Lower lobe of right lung (tissue), 2 donors: ENCODE measurements around the gene ATP6AP1. TPM values are rescaled to one million over a fixed set of nuclear protein-coding genes. Genes with fewer than 3 reads are reported as not detected.

Experiments
- ATAC-seq, 2 donors: fragments of 200-7000 bp; cut with Tn5 transposase; one replicate each; pipeline ENCODE4 v1.9.1; 2020 to 2022; ENCODE audit warnings: mild to moderate bottlenecking in 2 of 2, moderate library complexity in 2 of 2
- DNase-seq: peaks from one replicate; pipeline ENCODE4 v3.0.0-alpha.2; 2020
- H3K27ac ChIP-seq: fragments of 200-600 bp; one replicate; pipeline ENCODE4 v1.8.0; 2022
- H3K27me3 ChIP-seq: fragments of 200-600 bp; one replicate; pipeline ENCODE4 v1.8.0; 2022; ENCODE audit warnings: low read depth
- H3K36me3 ChIP-seq: fragments of 200-600 bp; one replicate; pipeline ENCODE4 v1.8.0; 2022; ENCODE audit warnings: mild to moderate bottlenecking
- H3K4me1 ChIP-seq: fragments of 200-600 bp; one replicate; pipeline ENCODE4 v1.8.0; 2022
- H3K4me3 ChIP-seq: fragments of 200-600 bp; one replicate; pipeline ENCODE4 v1.8.0; 2022; ENCODE audit warnings: mild to moderate bottlenecking
- H3K9me3 ChIP-seq: fragments of 200-600 bp; one replicate; pipeline ENCODE4 v1.8.0; 2022
- intact Hi-C: fragments of 100-400 bp; cut with DNase I; formaldehyde crosslinking; loops from one replicate; pipeline ENCODE4 v1.11.0; 2022
- total RNA-seq: library from RNA; stranded (reverse); fragmentation: NEBNext Ultra II Directional; extraction: Animal tissue kit (Norgen Biotek cat#: 25700); gene quantifications from one replicate; pipeline ENCODE4 v1.2.1, GENCODE V29; 2021
- TF ChIP-seq, protein P1 (sequence below): fragments of 200-600 bp; IDR thresholded peaks from one replicate; pipeline ENCODE4 v1.8.0; 2022; ENCODE audit warnings: antibody characterized with exemption, mild to moderate bottlenecking
- donor health status: DM: no; HTN: yes; CAD: no; lungs with severe emphysema.

The ATP6AP1 gene
- total RNA-seq, 1 donor from 2014 or later, result 235 TPM

DNA sequence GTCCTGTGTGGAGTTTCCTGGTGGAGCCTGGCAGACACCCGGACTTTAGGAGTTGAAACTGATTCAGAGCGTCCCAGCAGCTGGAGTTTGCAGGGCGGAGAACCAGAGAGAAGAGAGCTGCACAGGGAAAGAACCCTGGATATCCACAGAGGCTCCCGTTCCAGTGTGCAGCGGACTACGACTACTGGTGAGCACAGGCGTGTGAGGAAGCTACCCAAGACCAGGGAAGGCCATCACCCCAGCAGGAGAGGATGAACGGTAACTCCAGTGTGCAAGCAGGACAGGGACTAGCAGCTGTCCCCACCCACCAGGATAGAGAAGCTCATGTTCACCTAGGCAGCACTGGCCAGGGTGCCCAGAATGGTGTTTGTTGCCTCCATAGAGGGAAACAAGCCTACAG, 48.3 kb downstream of the ATP6AP1 start:
- H3K4me1 ChIP-seq, result peaks cover 8% of the 10 kb centered on the region
- no peaks in the 10 kb centered on the region for H3K27me3 ChIP-seq
- H3K4me3 ChIP-seq, result no peak overlapping the region
- intact Hi-C loops, result no loop called here
- TF ChIP-seq, protein P1, sequence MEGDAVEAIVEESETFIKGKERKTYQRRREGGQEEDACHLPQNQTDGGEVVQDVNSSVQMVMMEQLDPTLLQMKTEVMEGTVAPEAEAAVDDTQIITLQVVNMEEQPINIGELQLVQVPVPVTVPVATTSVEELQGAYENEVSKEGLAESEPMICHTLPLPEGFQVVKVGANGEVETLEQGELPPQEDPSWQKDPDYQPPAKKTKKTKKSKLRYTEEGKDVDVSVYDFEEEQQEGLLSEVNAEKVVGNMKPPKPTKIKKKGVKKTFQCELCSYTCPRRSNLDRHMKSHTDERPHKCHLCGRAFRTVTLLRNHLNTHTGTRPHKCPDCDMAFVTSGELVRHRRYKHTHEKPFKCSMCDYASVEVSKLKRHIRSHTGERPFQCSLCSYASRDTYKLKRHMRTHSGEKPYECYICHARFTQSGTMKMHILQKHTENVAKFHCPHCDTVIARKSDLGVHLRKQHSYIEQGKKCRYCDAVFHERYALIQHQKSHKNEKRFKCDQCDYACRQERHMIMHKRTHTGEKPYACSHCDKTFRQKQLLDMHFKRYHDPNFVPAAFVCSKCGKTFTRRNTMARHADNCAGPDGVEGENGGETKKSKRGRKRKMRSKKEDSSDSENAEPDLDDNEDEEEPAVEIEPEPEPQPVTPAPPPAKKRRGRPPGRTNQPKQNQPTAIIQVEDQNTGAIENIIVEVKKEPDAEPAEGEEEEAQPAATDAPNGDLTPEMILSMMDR, result no peak
- no peak overlapping the region for H3K27ac ChIP-seq
- peaks cover 3% of the 10 kb centered on the region for H3K36me3 ChIP-seq
- ATAC-seq (no peak), DNase-seq (no peak)
- H3K9me3 ChIP-seq, result no peaks in the 10 kb centered on the region

DNA sequence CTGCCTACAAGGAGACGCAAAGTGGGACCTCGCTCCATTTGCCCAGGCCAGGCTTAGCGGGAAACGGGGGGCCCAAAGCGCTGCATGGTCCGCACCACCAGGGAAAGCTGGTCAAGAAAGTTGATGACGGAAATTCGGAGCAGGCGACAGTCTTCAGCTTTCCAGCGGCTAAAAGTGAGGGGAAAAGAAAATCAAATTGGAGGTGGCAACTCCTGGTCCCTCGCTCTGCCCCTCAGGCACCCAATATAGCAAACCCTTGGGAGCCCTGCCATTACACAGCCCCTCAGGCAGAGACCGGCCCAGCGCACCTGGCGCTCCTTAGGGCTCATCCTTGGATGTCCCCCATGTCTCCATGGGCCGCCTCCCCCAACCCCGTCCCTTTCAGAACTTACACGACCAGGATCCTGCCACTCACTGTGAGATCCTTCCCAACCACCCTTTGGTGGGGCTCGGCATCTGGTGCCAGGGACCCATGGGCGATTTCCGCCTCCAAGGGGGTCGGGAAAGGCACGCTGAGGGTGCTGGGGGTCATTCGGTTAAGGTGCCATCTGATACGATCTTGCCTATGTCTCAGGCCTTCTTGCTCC, 49.5 kb downstream of the ATP6AP1 start:
- DNase-seq, result no peak
- TF ChIP-seq, protein P1, result no peak

DNA sequence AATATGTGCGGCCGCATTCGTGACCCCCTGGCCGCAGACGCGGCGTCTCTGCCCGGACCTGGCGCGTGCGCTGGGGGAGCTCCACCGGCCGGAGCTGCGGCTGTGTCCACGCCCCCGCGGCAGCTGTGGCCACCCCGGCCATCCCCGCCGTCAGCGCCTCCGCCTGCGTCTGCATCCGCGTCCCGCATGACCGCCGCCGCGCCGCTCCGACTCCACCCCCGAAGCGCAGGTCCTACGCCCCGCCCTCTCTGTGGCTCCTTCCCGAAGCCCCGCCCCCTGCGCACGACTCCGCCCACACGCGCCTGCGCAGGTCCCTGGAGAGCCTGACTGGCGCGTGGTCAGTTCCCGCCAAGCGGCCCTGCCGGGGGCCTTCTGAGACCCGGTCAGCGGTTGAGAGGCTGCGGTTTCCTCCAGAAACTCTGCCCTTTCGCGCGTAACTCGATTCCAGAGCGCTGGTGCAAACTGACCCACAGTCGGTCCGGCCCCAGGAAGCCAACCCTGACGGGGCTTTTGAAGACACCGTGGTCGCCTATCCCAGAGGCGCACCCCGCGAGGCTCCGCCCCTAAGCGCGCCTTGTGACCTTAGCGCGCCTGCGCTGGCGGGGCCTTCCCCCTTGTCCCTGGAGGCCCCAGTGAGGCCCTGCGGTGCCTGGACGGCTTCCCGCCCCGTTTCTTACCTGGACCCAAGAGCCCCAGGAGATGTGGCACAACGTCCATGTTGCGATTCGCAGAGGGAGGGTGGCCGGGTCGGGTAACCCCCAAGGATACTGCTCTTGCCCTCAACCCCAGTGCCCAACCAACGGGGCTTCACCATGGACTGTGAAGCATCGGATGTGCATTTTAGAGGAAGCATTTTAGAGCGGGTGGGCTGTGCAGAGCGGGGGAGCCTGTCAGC, 50.5 kb downstream of the ATP6AP1 start, which contains the start of gene LAGE3:
LAGE3 (minus strand) TSS at position 554 of the 895 bp plus-strand sequence; CDS start at position 188, 366 bp downstream.
- Histone ChIP-seq H3K27ac (peak within 1 kb of the TSS; percentile 82), H3K9me3 (no peaks in the 10 kb centered on the region), H3K27me3 (no peaks in the 10 kb centered on the region), H3K36me3 (peaks cover under 1% of the 10 kb centered on the region), H3K4me1 (peaks cover 8% of the 10 kb centered on the region), H3K4me3 (peak within 1 kb of the TSS; percentile 57)
- peak; percentile 94 for DNase-seq
- peak; percentile 98 to 99 for ATAC-seq
- TF ChIP-seq, protein P1, result no peak
- intact Hi-C loops, result no loop called here

More for the DNA sequence above, 49.5 kb downstream of the ATP6AP1 start:
- ATAC-seq, result no peak
- Histone ChIP-seq H3K36me3 (peaks cover 3% of the 10 kb centered on the region), H3K4me3 (peak overlapping the region; percentile 57), H3K4me1 (peaks cover 8% of the 10 kb centered on the region), H3K27me3 (no peaks in the 10 kb centered on the region), H3K9me3 (no peaks in the 10 kb centered on the region), H3K27ac (peak overlapping the region; percentile 82)
- intact Hi-C loops, result no loop called here

DNA sequence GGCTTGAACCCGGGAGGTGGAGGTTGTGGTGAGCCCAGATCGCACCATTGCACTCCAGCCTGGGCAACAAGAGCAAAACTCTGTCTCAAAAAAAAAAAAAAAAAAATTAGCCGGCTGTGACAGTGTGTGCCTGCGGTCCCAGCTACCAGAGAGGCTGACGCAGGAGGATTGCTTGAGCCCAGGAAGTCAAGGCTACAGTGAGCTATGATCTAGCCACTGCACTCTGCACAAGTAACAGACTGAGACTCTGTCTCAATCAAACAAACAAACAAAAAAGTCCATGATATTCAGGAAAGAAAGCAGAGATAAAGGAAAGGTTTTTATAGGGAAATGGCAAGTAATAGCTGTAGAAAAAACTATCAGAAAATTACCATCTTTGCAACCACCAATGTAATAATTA, 52.7 kb downstream of the ATP6AP1 start:
- no peaks in the 10 kb centered on the region for H3K27me3 ChIP-seq
- no peaks in the 10 kb centered on the region for H3K9me3 ChIP-seq
- TF ChIP-seq, protein P1, result no peak
- DNase-seq (no peak), ATAC-seq (no peak)
- H3K27ac ChIP-seq, result no peak overlapping the region
- H3K4me1 ChIP-seq, result peaks cover 15% of the 10 kb centered on the region
- intact Hi-C loops, result no loop called here
- H3K4me3 ChIP-seq, result no peak overlapping the region
- peaks cover 14% of the 10 kb centered on the region for H3K36me3 ChIP-seq

DNA sequence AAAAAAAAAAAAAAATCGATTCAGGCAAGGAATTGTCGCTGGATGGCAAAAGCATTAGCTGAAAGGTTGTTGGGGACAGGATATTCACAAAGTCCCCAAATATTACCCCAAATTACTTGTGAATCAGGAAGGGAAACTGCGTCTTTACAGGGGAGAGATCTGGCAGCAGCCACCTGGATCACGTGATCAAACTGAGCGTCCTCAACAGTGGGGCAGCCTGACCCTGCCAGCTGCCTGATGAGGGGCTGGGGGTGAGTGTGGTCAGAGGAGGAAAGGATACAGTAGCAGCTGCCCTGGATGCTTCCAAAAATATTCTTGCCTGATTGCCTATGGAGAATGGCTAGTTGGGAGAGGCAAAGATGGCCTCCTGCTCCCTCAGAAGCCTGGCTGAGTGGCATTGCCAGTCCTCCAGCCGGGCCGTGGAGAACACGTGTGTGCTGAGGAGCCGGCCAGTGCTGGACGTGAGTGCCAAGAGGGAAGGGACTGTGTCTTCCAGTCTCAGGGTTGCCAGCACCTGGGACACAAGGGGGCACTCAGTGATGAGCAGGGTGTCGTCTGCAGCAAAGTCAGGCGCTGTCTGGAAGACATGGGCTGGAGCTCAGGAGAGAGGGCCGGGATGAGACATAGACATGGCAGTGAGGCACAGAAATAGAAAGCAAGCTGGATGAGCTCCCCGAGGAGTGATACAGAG, 53.6 kb downstream of the ATP6AP1 start:
- TF ChIP-seq, protein P1, result no peak
- ATAC-seq, result no peak
- intact Hi-C loops, result no loop called here
- Histone ChIP-seq H3K27me3 (no peaks in the 10 kb centered on the region), H3K4me3 (no peak overlapping the region), H3K27ac (no peak overlapping the region), H3K9me3 (no peaks in the 10 kb centered on the region), H3K36me3 (peaks cover 14% of the 10 kb centered on the region), H3K4me1 (peaks cover 17% of the 10 kb centered on the region)
- no peak for DNase-seq
